Mesenchymal stem cell (in vitro differentiated cells and primary cell): ENCODE measurements around the gene LDHA.

Source experiments
- DNase-seq: peaks from one replicate; pipeline ENCODE4 v3.0.0-alpha.2; 2013
- H2AFZ ChIP-seq: one replicate; pipeline ENCODE4 v1.6.1; 2013; ENCODE audit warnings: low read depth, mild to moderate bottlenecking, control low read depth, inconsistent platforms, low read length, moderate library complexity
- H2AK5ac ChIP-seq: 2 replicates; pipeline ENCODE4 v1.6.1; 2013; ENCODE audit warnings: low read length, moderate library complexity, mild to moderate bottlenecking, inconsistent platforms; ENCODE audit not compliant: severe bottlenecking
- H2BK120ac ChIP-seq: one replicate; pipeline ENCODE4 v1.6.1; 2013; ENCODE audit warnings: low read depth, mild to moderate bottlenecking, inconsistent platforms, low read length, moderate library complexity
- H2BK12ac ChIP-seq, 2 experiments: one replicate each; pipeline ENCODE4 v1.6.1; 2013; ENCODE audit warnings: inconsistent platforms in 2 of 2, low read length in 2 of 2, mild to moderate bottlenecking in 2 of 2, moderate library complexity in 2 of 2, control low read depth in 1 of 2
- H2BK15ac ChIP-seq: one replicate; pipeline ENCODE4 v1.6.1; 2013; ENCODE audit warnings: mild to moderate bottlenecking, low read depth, inconsistent platforms; ENCODE audit not compliant: poor library complexity, severe bottlenecking
- H2BK5ac ChIP-seq: 2 replicates; pipeline ENCODE4 v1.6.1; 2013; ENCODE audit warnings: low read depth, mild to moderate bottlenecking, low read length, control low read depth, inconsistent platforms; ENCODE audit not compliant: poor library complexity, severe bottlenecking
- H3K14ac ChIP-seq, 2 experiments: one replicate each; pipeline ENCODE4 v1.6.1; 2013; ENCODE audit warnings: inconsistent platforms in 2 of 2, low read length in 2 of 2, control low read depth in 1 of 2, mild to moderate bottlenecking in 1 of 2, moderate library complexity in 1 of 2
- H3K18ac ChIP-seq, 2 experiments: one replicate each; pipeline ENCODE4 v1.6.1; 2013; ENCODE audit warnings: inconsistent platforms in 2 of 2, low read length in 2 of 2, control low read depth in 1 of 2, low read depth in 1 of 2, mild to moderate bottlenecking in 1 of 2
- H3K23ac ChIP-seq, 2 experiments: one replicate each; pipeline ENCODE4 v1.6.1; 2013; ENCODE audit warnings: inconsistent platforms in 2 of 2, low read length in 2 of 2, mild to moderate bottlenecking in 2 of 2, moderate library complexity in 2 of 2, control low read depth in 1 of 2
- H3K27ac ChIP-seq: 2 replicates; pipeline ENCODE4 v1.5.1; 2013; ENCODE audit warnings: mild to moderate bottlenecking, moderate library complexity, low read length, control low read depth, inconsistent platforms; ENCODE audit not compliant: poor library complexity, severe bottlenecking
- H3K27me3 ChIP-seq, 2 experiments: 2 replicates each; pipeline versions ENCODE4 v1.6.1 to v1.7.0; 2013; ENCODE audit warnings: low read length in 2 of 2, mild to moderate bottlenecking in 2 of 2, moderate library complexity in 2 of 2, control low read depth in 1 of 2, inconsistent platforms in 1 of 2; ENCODE audit not compliant: control insufficient read depth in 1 of 2, insufficient read depth in 1 of 2
- H3K36me3 ChIP-seq, 2 experiments: 2 replicates each; pipeline versions ENCODE4 v1.6.1 to v1.7.0; 2013; ENCODE audit warnings: low read length in 2 of 2, control low read depth in 1 of 2, inconsistent platforms in 1 of 2, low read depth in 1 of 2, mild to moderate bottlenecking in 1 of 2; ENCODE audit not compliant: insufficient read depth in 2 of 2, control insufficient read depth in 1 of 2
- H3K4ac ChIP-seq, 2 experiments: one replicate each; pipeline ENCODE4 v1.6.1; 2013; ENCODE audit warnings: inconsistent platforms in 2 of 2, low read length in 2 of 2, mild to moderate bottlenecking in 2 of 2, moderate library complexity in 2 of 2, control low read depth in 1 of 2, low read depth in 1 of 2
- H3K4me1 ChIP-seq: 2 replicates; pipeline ENCODE4 v1.6.1; 2013; ENCODE audit warnings: low read depth, low read length, control low read depth; ENCODE audit not compliant: control insufficient read depth, insufficient read depth
- H3K4me2 ChIP-seq: 2 replicates; pipeline ENCODE4 v1.6.1; 2013; ENCODE audit warnings: low read length, mild to moderate bottlenecking, inconsistent platforms; ENCODE audit not compliant: poor library complexity, severe bottlenecking
- H3K4me3 ChIP-seq, 2 experiments: 2 replicates each; pipeline versions ENCODE4 v1.5.1 to v1.7.0; 2013; ENCODE audit warnings: low read length in 2 of 2, mild to moderate bottlenecking in 2 of 2, control low read depth in 1 of 2, low read depth in 1 of 2; ENCODE audit not compliant: insufficient read depth in 1 of 2
- H3K79me1 ChIP-seq: replicated peaks from 2 replicates; pipeline ENCODE4 v1.6.1; 2013; ENCODE audit warnings: mild to moderate bottlenecking, control low read depth, low read length, inconsistent platforms; ENCODE audit not compliant: poor library complexity, severe bottlenecking
- H3K9ac ChIP-seq: 2 replicates; pipeline ENCODE4 v1.7.0; 2013; ENCODE audit warnings: mild to moderate bottlenecking, low read length, moderate library complexity
- H3K9me3 ChIP-seq: 2 replicates; pipeline ENCODE4 v1.7.0; 2013; ENCODE audit warnings: mild to moderate bottlenecking, low read length; ENCODE audit not compliant: control insufficient read depth
- H4K8ac ChIP-seq: one replicate; pipeline ENCODE4 v1.6.1; 2013; ENCODE audit warnings: inconsistent platforms, mild to moderate bottlenecking, low read length, moderate library complexity
- H4K91ac ChIP-seq: one replicate; pipeline ENCODE4 v1.6.1; 2013; ENCODE audit warnings: mild to moderate bottlenecking, low read length, inconsistent platforms
- WGBS: methylation state at CpG from one replicate; pipeline ENCODE4 v1.1.7; 2013; ENCODE audit warnings: mixed read lengths; 5-methylcytosine and 5-hydroxymethylcytosine counted together
- small RNA-seq: library from polyadenylated mRNA; stranded (forward); fragments of <200 nt; extraction: miRNeasy Mini kit (QIAGEN cat#:217004); gene quantifications from one replicate; pipeline ENCODE3, GENCODE V24; 2013; ENCODE audit warnings: low read depth

LDHA gene

DNA sequence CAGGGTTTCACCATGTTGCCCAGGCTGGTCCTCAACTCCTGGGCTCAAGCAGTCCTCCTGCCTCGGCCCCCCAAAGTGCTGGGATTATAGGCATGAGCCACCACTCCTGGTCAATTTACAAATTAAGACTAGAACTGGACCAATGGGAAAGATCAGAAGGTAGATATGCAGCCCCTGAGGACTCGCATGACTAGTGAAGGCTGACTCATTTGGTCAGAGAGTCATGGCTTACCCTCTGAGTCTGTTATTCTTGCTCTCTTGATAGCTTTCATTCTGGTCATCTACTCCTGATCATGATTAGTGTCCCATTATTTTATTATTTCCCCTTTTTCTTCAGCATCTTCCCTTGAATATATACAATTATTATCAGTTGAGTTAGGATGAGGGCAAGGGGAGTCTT, 58.6 kb downstream of the LDHA start:
- Histone ChIP-seq H3K27me3 (no peaks in the 10 kb centered on the region), H3K14ac (no peak overlapping the region), H3K36me3 (no peaks in the 10 kb centered on the region), H3K79me1 (no peaks in the 10 kb centered on the region), H2BK12ac (no peak overlapping the region), H3K4me1 (peaks cover 1% of the 10 kb centered on the region), H4K91ac (no peak overlapping the region), H2AFZ (no peak overlapping the region), H4K8ac (no peak overlapping the region), H2BK5ac (no peak overlapping the region), H3K9me3 (no peaks in the 10 kb centered on the region), H3K4me3 (no peak overlapping the region), H3K9ac (peak overlapping the region; percentile 69), H3K4ac (no peak overlapping the region), H3K27ac (no peak overlapping the region), H3K23ac (no peak overlapping the region), H3K18ac (no peak overlapping the region), H2BK120ac (no peak overlapping the region), H2BK15ac (no peak overlapping the region), H2AK5ac (no peak overlapping the region), H3K4me2 (no peak overlapping the region)
- 64% methylated on average over 2 of the region's 2 CpGs for WGBS
- no peak for DNase-seq

DNA sequence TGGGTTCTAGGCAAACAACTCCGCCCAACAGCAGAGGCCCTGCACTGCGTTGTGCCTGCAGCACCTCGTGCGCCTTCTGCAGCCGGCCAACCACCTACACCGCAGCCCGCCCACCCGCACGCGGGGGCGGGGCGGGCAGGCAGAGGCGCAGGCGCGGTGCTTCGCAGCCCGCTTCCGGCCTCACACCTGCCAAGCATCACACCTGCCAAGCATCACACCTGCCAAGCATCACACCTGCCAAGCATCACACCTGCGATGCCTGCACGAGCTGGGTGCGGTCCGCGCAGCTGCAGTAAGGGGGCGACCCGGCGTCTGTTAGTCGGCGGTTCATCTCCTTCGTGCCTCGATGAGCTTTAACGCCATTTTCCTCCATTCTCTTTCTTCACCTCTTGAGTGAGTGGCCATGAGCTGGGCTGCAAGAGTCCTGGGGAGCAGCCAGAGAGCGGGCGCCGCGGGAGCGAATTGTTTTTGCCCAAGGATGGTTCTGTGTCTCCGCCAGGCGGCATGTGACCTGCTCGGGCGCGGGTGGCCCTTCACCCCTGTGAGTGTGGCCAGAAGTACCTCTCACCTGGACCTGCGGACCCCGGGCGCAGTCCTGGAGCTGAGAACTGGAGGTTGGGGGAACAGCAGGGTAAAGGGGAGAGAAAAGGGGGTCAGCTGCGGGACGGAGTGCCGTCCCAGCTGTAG, 61.5 kb downstream of the LDHA start, which contains the start of gene LDHAL6A:
TSS of gene LDHAL6A (plus strand) at position 171 of the 687 bp plus-strand sequence. CDS start 825 bp downstream, outside the sequence.
- H3K4me1 ChIP-seq, result peaks cover 1% of the 10 kb centered on the region
- no peak within 1 kb of the TSS for H3K9ac ChIP-seq
- no peaks in the 10 kb centered on the region for H3K79me1 ChIP-seq
- H2AK5ac ChIP-seq, result no peak within 1 kb of the TSS
- no peak within 1 kb of the TSS for H3K18ac ChIP-seq
- H3K9me3 ChIP-seq, result no peaks in the 10 kb centered on the region
- H2BK15ac ChIP-seq, result no peak within 1 kb of the TSS
- H2AFZ ChIP-seq, result no peak within 1 kb of the TSS
- no peak within 1 kb of the TSS for H4K8ac ChIP-seq
- no peak within 1 kb of the TSS for H2BK5ac ChIP-seq
- no peak within 1 kb of the TSS for H4K91ac ChIP-seq
- no peak for DNase-seq
- H2BK12ac ChIP-seq, result no peak within 1 kb of the TSS
- no peak within 1 kb of the TSS for H3K23ac ChIP-seq
- no peaks in the 10 kb centered on the region for H3K36me3 ChIP-seq
- 75% methylated on average over 41 of the region's 47 CpGs for WGBS
- H3K4ac ChIP-seq, result no peak within 1 kb of the TSS
- no peak within 1 kb of the TSS for H3K14ac ChIP-seq
- no peak within 1 kb of the TSS for H3K27ac ChIP-seq
- H2BK120ac ChIP-seq, result no peak within 1 kb of the TSS
- no peak within 1 kb of the TSS for H3K4me3 ChIP-seq
- H3K4me2 ChIP-seq, result no peak within 1 kb of the TSS
- no peaks in the 10 kb centered on the region for H3K27me3 ChIP-seq

DNA sequence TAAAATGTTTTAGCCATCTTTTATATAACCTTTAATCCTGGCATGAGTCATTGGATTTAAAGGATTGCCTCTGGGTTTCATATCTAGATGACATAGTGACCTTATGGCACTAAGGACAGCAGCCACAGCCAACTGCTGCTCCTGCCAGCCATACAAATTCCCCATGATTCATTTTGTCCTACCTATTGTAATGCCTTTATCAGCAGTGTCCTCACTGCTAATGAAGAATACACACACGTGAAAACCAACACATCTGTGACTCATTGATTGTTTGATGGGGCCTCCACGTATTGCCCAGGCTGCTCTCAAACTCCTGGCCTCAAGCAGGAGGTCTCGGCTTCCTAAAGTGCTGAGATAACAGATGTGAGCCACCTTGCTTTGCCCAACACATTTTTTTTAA, 63.1 kb downstream of the LDHA start:
- Histone ChIP-seq H3K14ac (no peak overlapping the region), H3K4ac (no peak overlapping the region), H3K27ac (no peak overlapping the region), H2BK5ac (no peak overlapping the region), H4K8ac (no peak overlapping the region), H3K18ac (no peak overlapping the region), H3K79me1 (no peaks in the 10 kb centered on the region), H3K36me3 (no peaks in the 10 kb centered on the region), H3K27me3 (no peaks in the 10 kb centered on the region), H3K4me1 (peaks cover 1% of the 10 kb centered on the region), H3K4me2 (no peak overlapping the region), H2BK15ac (no peak overlapping the region), H3K9me3 (no peaks in the 10 kb centered on the region), H4K91ac (no peak overlapping the region), H2BK12ac (no peak overlapping the region), H3K9ac (no peak overlapping the region), H2AK5ac (no peak overlapping the region), H3K4me3 (no peak overlapping the region), H3K23ac (no peak overlapping the region), H2BK120ac (no peak overlapping the region), H2AFZ (no peak overlapping the region)
- DNase-seq, result no peak
- 48% methylated on average over 3 of the region's 3 CpGs for WGBS

Small RNA genes within 50 kb of the gene (small RNA-seq; reads per million reads assigned to genes)
- 1.7 reads per million for gene MIR3159
